ENCODE measurements around the gene LITAFD.
A peak's percentile ranks its signal among the peaks of the same experiment; 100 is the strongest.
"Not testable (repeated sequence)": the region's sequence is repeated elsewhere in the genome, so short reads cannot be mapped to it uniquely, and the experiment has no call there.

Gene LITAFD

GRCh38 chr16:8894736-8895334 is 12.7 kb downstream of the LITAFD start:
- no peak for DNase-seq

GRCh38 chr16:8898660-8899318 is 16.6 kb downstream of the LITAFD start:
- no peak for DNase-seq

- no peak for DNase-seq
These were observed 17.7 kb downstream of the LITAFD start for GRCh38 chr16:8899709-8900317.

GRCh38 chr16:8900343-8900742 is 18.2 kb downstream of the LITAFD start:
- no peak for DNase-seq

- DNase-seq = no peak
These were observed 19.2 kb downstream of the LITAFD start for GRCh38 chr16:8901320-8901861.

- no peak for DNase-seq
These were observed 20.9 kb downstream of the LITAFD start for GRCh38 chr16:8903004-8903403.

GRCh38 chr16:8904018-8904430 is 21.9 kb downstream of the LITAFD start:
- no peak for DNase-seq

GRCh38 chr16:8905168-8905762 is 23.1 kb downstream of the LITAFD start:
- peak; percentile 20 to 46 for DNase-seq

- no peak for DNase-seq
These were observed 23.8 kb downstream of the LITAFD start for GRCh38 chr16:8905795-8906591.

- DNase-seq = no peak
These were observed 24.9 kb downstream of the LITAFD start for GRCh38 chr16:8907096-8907495.

GRCh38 chr16:8908810-8909468 is 26.8 kb downstream of the LITAFD start:
- no peak for DNase-seq

GRCh38 chr16:8910811-8911210 is 28.7 kb downstream of the LITAFD start:
- no peak for DNase-seq

- DNase-seq = no peak
These were observed 30.6 kb downstream of the LITAFD start for GRCh38 chr16:8912793-8913192.

GRCh38 chr16:8914098-8914497 is 31.9 kb downstream of the LITAFD start:
- no peak for DNase-seq

GRCh38 chr16:8915722-8916301 is 33.7 kb downstream of the LITAFD start:
- no peak for DNase-seq

- no peak for DNase-seq
These were observed 34.5 kb downstream of the LITAFD start for GRCh38 chr16:8916541-8917225.

GRCh38 chr16:8917336-8917735 is 35.2 kb downstream of the LITAFD start:
- not testable (repeated sequence) for DNase-seq

- peak in 1 of 2 donors; percentile 6 for DNase-seq
These were observed 37.2 kb downstream of the LITAFD start for GRCh38 chr16:8919089-8919933.

- DNase-seq = peak in 1 of 2 donors; percentile 8
These were observed 37.8 kb downstream of the LITAFD start for GRCh38 chr16:8919934-8920462.
